ENCODE data around the gene ATXN7L2.

Gene ATXN7L2

GRCh38 chr1:109466125-109466451 lies 17.6 kb upstream of the ATXN7L2 start (continued):
- TF ChIP-seq FEZF1 (tag by site-specific recombination; IDR thresholded peaks at IDR 0.05) = no peak
- no peak for TF ChIP-seq ZNF48 (tag by site-specific recombination; IDR thresholded peaks at IDR 0.05)
- TF ChIP-seq ZNF704 (tag by site-specific recombination; IDR thresholded peaks at IDR 0.05) = no peak
- TF ChIP-seq GFI1B (tag by site-specific recombination; IDR thresholded peaks at IDR 0.05) = no peak

GRCh38 chr1:109466452-109467300 lies 17.0 kb upstream of the ATXN7L2 start, which contains the start of gene SYPL2:
Gene SYPL2 (plus strand): TSS chr1:109466546. CDS start chr1:109466844, 298 bp downstream.
- ChIA-PET POLR2A (interaction anchor here (1.0 kb wide), 1 partner anchor 367 kb away, joined by 4 read pairs; no protein-coding TSS in a partner anchor), CTCF (interaction anchor here (0.6 kb wide), 1 partner anchor 43 kb away, joined by 3 read pairs; no protein-coding TSS in a partner anchor)
- Histone ChIP-seq H3K4me3 (ENCODE audit: low read depth, low read length) (peak within 1 kb of the TSS; percentile 47), H3K4me1 (ENCODE audit: control insufficient read depth, insufficient read depth, low read length) (no peaks in the 10 kb centered on the region; the same call in 1 of the 2 replicates), H3K9me3 (ENCODE audit: control insufficient read depth, insufficient read depth, low read depth, low read length) (no peaks in the 10 kb centered on the region), H3K27ac (ENCODE audit: extremely low read depth, low read depth, low read length) (no peak within 1 kb of the TSS; the same call in 1 of the 2 replicates), H3K36me3 (ENCODE audit: control insufficient read depth in 2 of 2, insufficient read depth in 1 of 2, low read length in 2 of 2) (no peaks in the 10 kb centered on the region)
- TF ChIP-seq ZNF366 (tag by site-specific recombination; conservative IDR thresholded peaks at IDR 0.05) (peak; percentile 87), ZNF571 (tag by site-specific recombination; IDR thresholded peaks at IDR 0.05) (no peak), ZNF146 (tag by site-specific recombination; IDR thresholded peaks at IDR 0.05) (no peak), ZNF843 (tag by site-specific recombination; IDR thresholded peaks at IDR 0.05) (no peak), ZNF362 (tag by site-specific recombination; IDR thresholded peaks at IDR 0.05) (no peak), ZNF830 (tag by site-specific recombination; IDR thresholded peaks at IDR 0.05; ENCODE audit: low read depth) (no peak), ZSCAN30 (tag by site-specific recombination; IDR thresholded peaks at IDR 0.05) (no peak), ZNF645 (tag by site-specific recombination; IDR thresholded peaks at IDR 0.05) (no peak), ZNF76 (tag by site-specific recombination; IDR thresholded peaks at IDR 0.05; ENCODE audit: borderline replicate concordance, low read depth) (peak; percentile 42; the same call in 1 of the 2 replicates), ZNF157 (tag by site-specific recombination; IDR thresholded peaks at IDR 0.05) (no peak), ZNF785 (tag by site-specific recombination; IDR thresholded peaks at IDR 0.05) (no peak), ZSCAN5A (tag by site-specific recombination; IDR thresholded peaks at IDR 0.05) (0 out of 2 replicates have a peak, but pooled peaks have one; percentile 20), ZNF623 (tag by site-specific recombination; IDR thresholded peaks at IDR 0.05) (no peak), ZNF155 (tag by site-specific recombination; IDR thresholded peaks at IDR 0.05) (no peak), GLI2 (tag by site-specific recombination; IDR thresholded peaks at IDR 0.05; ENCODE audit: borderline replicate concordance, low read depth) (no peak), ZNF548 (tag by site-specific recombination; IDR thresholded peaks at IDR 0.05) (no peak), ZNF677 (tag by site-specific recombination; IDR thresholded peaks at IDR 0.05) (0 out of 2 replicates have a peak, but pooled peaks have one; percentile 16), ZNF776 (tag by site-specific recombination; IDR thresholded peaks at IDR 0.05; ENCODE audit: borderline replicate concordance) (no peak), BCL11B (tag by site-specific recombination; IDR thresholded peaks at IDR 0.05; ENCODE audit: low read depth) (no peak), ZNF768 (tag by site-specific recombination; IDR thresholded peaks at IDR 0.05) (no peak), REST (tag by site-specific recombination; IDR thresholded peaks at IDR 0.05) (no peak), ZNF248 (tag by site-specific recombination; IDR thresholded peaks at IDR 0.05) (no peak), ZSCAN4 (tag by site-specific recombination; IDR thresholded peaks at IDR 0.05) (no peak)
